Endothelial cell (in vitro differentiated cells): ENCODE results near the gene TFAP2A. TPM values are rescaled to one million over a fixed set of nuclear protein-coding genes. Genes with fewer than 3 reads are reported as not detected.
A peak's percentile ranks its signal among the peaks of the same experiment; 100 is the strongest.

Experiments used
- DNase-seq: peaks from one replicate; pipeline ENCODE4 v3.0.0; 2021; ENCODE audit warnings: low spot score
- H3K27ac Mint-ChIP-seq: one replicate; pipeline ENCODE4 v1.8.0; 2021; ENCODE audit warnings: mixed read lengths, inconsistent platforms; ENCODE audit not compliant: unreplicated experiment
- H3K27me3 Mint-ChIP-seq: one replicate; pipeline ENCODE4 v1.8.0; 2021; ENCODE audit warnings: mild to moderate bottlenecking, moderate library complexity, mixed read lengths, inconsistent platforms; ENCODE audit not compliant: unreplicated experiment
- H3K36me3 Mint-ChIP-seq: one replicate; pipeline ENCODE4 v1.8.0; 2021; ENCODE audit warnings: mild to moderate bottlenecking, low read depth, mixed read lengths, inconsistent platforms; ENCODE audit not compliant: unreplicated experiment
- H3K4me1 Mint-ChIP-seq: one replicate; pipeline ENCODE4 v1.8.0; 2021; ENCODE audit warnings: mild to moderate bottlenecking, mixed read lengths, inconsistent platforms; ENCODE audit not compliant: unreplicated experiment
- H3K4me3 Mint-ChIP-seq: one replicate; pipeline ENCODE4 v1.8.0; 2021; ENCODE audit warnings: mild to moderate bottlenecking, mixed read lengths, inconsistent platforms; ENCODE audit not compliant: unreplicated experiment
- H3K9me3 Mint-ChIP-seq: one replicate; pipeline ENCODE4 v1.8.0; 2021; ENCODE audit warnings: mixed read lengths, inconsistent platforms; ENCODE audit not compliant: unreplicated experiment
- total RNA-seq: library from RNA; stranded (reverse); fragmentation: NEBNext Ultra II Directional; extraction: Animal tissue kit (Norgen Biotek cat#: 25700); gene quantifications from one replicate; pipeline ENCODE4 v1.2.1, GENCODE V29; 2021; ENCODE audit not compliant: unreplicated experiment
- TF ChIP-seq, protein P1 (sequence below): fragments of 200-600 bp; sonication (generic); IDR thresholded peaks from one replicate; pipeline ENCODE4 v1.5.0; 2021; ENCODE audit warnings: antibody characterized with exemption; ENCODE audit not compliant: unreplicated experiment

Gene TFAP2A
- total RNA-seq, 1 donor from 2014 or later: 0.31 TPM

DNA sequence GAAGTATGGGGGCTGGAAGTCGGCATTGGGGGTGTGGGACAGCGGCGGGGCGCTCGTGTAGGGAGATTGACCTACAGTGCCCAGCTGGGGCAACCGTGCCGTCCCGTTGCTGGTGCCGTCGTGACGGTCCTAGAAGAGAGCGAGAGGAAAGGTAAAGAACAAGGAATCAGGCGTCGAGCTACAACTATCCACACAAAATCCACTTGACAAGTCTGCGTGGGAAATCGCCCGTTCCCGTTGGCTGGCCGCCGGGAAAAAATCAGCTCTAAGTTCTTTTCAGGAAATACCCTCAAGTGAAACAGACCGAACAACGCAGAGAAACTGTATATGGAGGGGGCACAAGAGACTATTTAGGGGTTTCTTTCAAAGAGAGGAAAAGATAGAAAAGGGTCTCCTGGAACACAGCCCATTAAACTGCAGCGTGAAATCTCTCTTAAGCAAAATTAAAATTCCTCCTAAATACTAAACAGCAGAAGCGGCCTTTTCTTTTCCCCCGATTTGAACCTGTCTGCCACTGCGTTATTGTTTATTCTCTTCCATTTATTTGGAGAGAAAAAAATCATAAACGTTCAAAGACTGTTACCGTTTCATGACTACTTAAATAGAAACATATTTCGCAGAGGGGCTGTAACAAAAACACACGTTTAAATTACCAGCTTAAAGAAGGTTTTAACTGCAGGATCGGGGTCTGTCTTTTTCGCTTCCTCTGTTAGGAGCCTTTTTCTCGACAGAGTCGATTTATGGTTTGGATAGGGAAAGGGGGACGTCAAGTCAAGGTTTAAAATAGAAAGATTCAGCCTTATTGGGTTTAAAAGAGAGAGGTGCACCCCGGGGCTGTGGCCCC is 4.4 kb downstream of the TFAP2A start:
- Mint-ChIP-seq H3K4me3 (peak overlapping the region; percentile 82), H3K9me3 (no peaks in the 10 kb centered on the region), H3K27me3 (peaks cover 46% of the 10 kb centered on the region), H3K36me3 (no peaks in the 10 kb centered on the region), H3K4me1 (peaks cover 44% of the 10 kb centered on the region), H3K27ac (no peak overlapping the region)
- TF ChIP-seq, protein P1, sequence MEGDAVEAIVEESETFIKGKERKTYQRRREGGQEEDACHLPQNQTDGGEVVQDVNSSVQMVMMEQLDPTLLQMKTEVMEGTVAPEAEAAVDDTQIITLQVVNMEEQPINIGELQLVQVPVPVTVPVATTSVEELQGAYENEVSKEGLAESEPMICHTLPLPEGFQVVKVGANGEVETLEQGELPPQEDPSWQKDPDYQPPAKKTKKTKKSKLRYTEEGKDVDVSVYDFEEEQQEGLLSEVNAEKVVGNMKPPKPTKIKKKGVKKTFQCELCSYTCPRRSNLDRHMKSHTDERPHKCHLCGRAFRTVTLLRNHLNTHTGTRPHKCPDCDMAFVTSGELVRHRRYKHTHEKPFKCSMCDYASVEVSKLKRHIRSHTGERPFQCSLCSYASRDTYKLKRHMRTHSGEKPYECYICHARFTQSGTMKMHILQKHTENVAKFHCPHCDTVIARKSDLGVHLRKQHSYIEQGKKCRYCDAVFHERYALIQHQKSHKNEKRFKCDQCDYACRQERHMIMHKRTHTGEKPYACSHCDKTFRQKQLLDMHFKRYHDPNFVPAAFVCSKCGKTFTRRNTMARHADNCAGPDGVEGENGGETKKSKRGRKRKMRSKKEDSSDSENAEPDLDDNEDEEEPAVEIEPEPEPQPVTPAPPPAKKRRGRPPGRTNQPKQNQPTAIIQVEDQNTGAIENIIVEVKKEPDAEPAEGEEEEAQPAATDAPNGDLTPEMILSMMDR: no peak
- DNase-seq: no peak

DNA sequence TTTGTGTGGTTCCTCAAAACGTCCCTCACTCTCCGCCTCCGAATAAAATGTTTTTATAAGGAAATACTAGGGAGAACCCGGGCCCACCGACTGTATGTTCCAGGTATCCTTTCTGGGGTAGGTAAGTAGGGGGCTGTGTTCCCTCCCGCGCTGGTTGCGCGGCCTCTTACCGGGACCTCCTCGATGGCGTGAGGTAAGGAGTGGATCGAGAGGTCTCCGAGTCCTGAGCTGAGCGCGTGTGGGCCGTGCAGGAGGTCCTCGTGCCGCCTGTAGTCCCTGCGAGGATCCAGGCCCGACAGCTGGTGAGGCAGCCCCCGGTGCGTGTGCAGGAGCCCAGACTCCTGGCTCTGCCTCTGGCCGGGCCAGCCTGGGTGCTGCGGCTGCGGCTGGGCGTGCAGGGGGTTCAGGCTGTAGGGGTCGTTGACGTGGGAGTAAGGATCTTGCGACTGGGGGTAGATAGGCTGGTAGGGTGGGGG is 5.1 kb downstream of the TFAP2A start:
- peaks cover 41% of the 10 kb centered on the region for H3K27me3 Mint-ChIP-seq
- peaks cover 40% of the 10 kb centered on the region for H3K4me1 Mint-ChIP-seq
- H3K9me3 Mint-ChIP-seq: no peaks in the 10 kb centered on the region
- H3K27ac Mint-ChIP-seq: no peak overlapping the region
- no peak for DNase-seq
- TF ChIP-seq, protein P1: no peak
- H3K36me3 Mint-ChIP-seq: no peaks in the 10 kb centered on the region
- H3K4me3 Mint-ChIP-seq: no peak overlapping the region

DNA sequence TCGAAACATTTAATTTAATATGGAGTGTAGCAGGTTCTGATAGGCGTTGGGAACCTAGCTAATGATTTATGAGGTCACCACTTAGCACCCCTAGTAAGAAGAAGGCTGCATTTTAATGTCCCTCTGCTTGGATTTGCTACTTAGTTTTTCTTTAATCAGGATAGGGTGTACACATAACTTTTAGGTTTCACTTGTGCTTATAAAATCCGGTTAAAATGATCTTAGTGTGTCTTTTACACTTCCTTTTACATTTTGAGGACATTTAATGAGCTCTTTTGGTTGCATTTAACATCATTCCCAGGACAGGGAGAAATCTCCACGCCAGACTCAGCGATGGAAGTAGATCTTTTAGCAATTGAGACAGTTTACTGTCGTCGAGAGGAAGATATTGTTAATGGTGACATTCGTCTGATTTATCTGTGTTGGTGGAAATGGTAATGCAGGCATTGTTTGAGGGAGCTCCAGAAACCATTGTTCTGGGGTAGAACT is 5.6 kb downstream of the TFAP2A start:
- TF ChIP-seq, protein P1: no peak
- H3K4me1 Mint-ChIP-seq: peaks cover 38% of the 10 kb centered on the region
- peaks cover 41% of the 10 kb centered on the region for H3K27me3 Mint-ChIP-seq
- no peak overlapping the region for H3K27ac Mint-ChIP-seq
- DNase-seq: no peak
- H3K36me3 Mint-ChIP-seq: no peaks in the 10 kb centered on the region
- no peak overlapping the region for H3K4me3 Mint-ChIP-seq
- no peaks in the 10 kb centered on the region for H3K9me3 Mint-ChIP-seq

DNA sequence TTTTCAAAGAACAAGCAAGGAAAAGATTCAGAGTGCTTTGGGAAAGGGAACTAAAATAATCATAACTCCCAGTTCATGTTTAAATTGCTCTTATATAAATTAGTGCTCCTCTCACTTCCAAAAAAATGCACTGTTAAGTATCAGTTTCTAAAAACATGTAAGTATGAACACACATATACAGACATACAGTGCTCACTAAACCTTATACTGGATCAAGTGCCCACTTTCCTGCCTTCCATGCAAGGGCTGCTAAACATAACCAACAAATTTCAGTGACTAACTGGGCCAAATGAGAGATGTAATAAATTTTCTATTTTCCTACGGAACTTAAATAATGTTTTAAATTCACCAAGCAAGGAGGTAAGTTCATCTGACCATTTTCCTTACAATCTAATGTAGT is 6.4 kb downstream of the TFAP2A start:
- Mint-ChIP-seq H3K4me3 (no peak overlapping the region), H3K27ac (no peak overlapping the region), H3K36me3 (no peaks in the 10 kb centered on the region), H3K9me3 (no peaks in the 10 kb centered on the region), H3K27me3 (peaks cover 38% of the 10 kb centered on the region), H3K4me1 (peaks cover 31% of the 10 kb centered on the region)
- TF ChIP-seq, protein P1: no peak
- DNase-seq: no peak

DNA sequence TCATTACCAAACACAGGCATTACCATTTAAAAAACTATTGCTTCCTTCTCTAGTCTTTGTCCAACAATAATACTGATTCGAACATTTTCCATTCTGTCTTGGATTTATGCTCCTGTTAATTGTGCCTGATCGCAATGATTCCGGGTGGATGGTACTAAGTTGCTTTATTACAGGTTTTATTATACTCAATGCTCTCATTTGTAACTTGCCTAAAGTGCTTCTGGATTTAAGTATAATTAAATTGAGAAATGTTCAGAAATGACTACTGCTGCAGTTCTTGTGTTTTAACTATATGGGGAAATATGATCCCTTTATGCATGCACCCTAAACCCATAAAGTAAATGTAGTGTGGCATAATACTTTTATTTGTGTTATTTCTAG is 7.2 kb downstream of the TFAP2A start:
- Mint-ChIP-seq H3K4me3 (no peak overlapping the region), H3K9me3 (no peaks in the 10 kb centered on the region), H3K27ac (no peak overlapping the region), H3K36me3 (no peaks in the 10 kb centered on the region), H3K27me3 (peaks cover 37% of the 10 kb centered on the region), H3K4me1 (peaks cover 29% of the 10 kb centered on the region)
- no peak for DNase-seq
- TF ChIP-seq, protein P1: no peak
